ENCODE results near the gene TMEM19.

TMEM19 gene

DNA sequence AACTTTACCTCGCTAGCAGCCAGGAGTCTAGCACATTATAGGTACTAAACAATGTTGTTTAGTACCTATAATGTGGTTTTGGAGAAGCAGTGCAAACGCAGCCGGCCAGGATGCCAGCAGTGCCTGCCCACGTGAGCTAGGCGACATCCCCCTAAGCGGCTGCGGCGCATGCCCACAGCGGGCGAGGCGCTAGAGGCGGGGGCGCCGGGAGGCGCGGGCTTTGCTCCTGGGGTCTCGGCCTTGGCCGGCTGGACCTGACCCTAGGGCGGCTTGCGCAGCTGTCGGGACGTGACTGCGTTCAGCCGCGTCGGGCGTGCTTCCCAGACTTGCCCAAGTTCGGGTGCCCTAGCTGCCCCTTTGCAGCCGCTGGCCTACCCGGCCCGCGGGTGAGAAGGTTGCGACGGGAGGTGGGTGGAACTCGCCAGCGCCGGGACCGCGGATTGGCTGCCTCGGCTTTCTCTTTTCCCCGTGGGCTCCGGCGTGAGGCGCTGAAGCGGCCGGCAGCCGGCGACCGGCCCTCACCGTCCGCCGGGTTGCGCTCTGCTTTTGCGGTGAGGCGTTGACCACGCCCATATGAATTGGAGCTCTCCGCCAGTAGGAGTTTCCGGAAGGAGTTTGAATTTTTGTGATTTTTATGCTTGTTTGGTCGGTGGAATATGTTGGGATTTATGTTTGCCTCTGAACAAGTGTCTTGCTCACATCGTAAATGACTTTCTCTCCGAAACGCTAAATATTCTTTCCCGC is at the start of gene TMEM19:
Gene TMEM19, plus strand, starts transcription at position 169 of the 744 bp plus-strand sequence. CDS start 599 bp downstream, outside the sequence.
- Mint-ChIP-seq H3K27ac (peak within 1 kb of the TSS; percentile 92), H3K36me3 (ENCODE audit: low read depth) (peaks cover 16% of the 10 kb centered on the region), H3K27me3 (no peaks in the 10 kb centered on the region), H3K4me1 (ENCODE audit: low read depth) (peaks cover 15% of the 10 kb centered on the region), H3K4me3 (peak within 1 kb of the TSS; percentile 81), H3K9me3 (no peaks in the 10 kb centered on the region)
- intact Hi-C loops (cut with micrococcal nuclease), result loop anchor here (1.0 to 5.0 kb wide), 3 partner anchors 23 to 69 kb away; partner anchors contain the start of genes RAB21 and ZFC3H1

DNA sequence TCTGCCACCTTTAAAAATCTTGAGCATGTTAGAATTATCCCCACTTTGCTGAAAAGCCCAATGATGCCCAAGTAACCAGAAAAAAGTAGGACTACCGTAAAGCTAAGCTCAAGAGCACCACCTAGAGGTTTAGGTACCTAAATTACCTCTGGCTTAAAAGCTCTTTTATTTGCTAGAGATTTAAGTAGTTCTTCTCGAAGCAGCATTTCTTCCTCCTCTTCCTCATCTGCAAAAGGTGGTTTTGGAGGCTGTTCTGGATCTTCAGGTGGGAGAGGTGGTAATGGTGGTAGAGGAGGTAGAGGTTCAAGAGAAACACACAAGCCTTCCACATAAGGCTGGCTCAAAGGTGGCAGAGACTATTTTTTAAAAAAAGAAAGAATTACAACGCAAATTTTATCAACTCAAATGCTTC is 49.2 kb upstream of the TMEM19 start:
- Mint-ChIP-seq H3K4me1 (ENCODE audit: low read depth) (peaks cover 11% of the 10 kb centered on the region), H3K9me3 (no peaks in the 10 kb centered on the region), H3K27ac (no peak overlapping the region), H3K36me3 (ENCODE audit: low read depth) (peaks cover 96% of the 10 kb centered on the region), H3K4me3 (no peak overlapping the region), H3K27me3 (no peaks in the 10 kb centered on the region)
- intact Hi-C loops (cut with micrococcal nuclease), result loop anchor here (5.0 kb wide), 1 partner anchor 219 kb away; no protein-coding TSS in a partner anchor

DNA sequence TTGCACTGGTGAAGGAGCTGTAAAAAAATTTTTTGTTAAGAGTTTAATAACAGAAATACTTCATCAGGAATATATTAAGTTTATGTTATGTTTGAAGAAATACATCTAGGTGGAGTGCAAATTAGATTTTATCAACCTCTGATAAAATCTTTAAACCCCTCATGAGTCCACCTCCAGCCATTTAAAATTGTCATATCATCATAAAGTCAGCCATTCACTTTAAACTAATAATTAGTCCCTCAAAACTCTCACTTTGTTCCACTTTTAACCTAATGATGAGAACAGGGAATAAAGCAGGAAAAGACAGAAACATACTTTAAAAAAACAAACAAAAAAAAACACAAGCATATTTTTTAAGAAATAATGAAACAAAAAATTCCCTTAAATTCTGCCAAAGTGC is 47.4 kb upstream of the TMEM19 start:
- H3K36me3 Mint-ChIP-seq (ENCODE audit: low read depth), result peaks cover 96% of the 10 kb centered on the region

GRCh38 chr12:71639341-71639760 is 46.5 kb upstream of the TMEM19 start:
- H3K9me3 Mint-ChIP-seq, result no peaks in the 10 kb centered on the region
- intact Hi-C loops (cut with micrococcal nuclease), result loop anchor here (5.0 kb wide), 1 partner anchor 222 kb away; no protein-coding TSS in a partner anchor

More for the DNA sequence above, 47.4 kb upstream of the TMEM19 start:
- Mint-ChIP-seq H3K27ac (no peak overlapping the region), H3K27me3 (no peaks in the 10 kb centered on the region), H3K9me3 (no peaks in the 10 kb centered on the region), H3K4me3 (no peak overlapping the region), H3K4me1 (ENCODE audit: low read depth) (peaks cover 11% of the 10 kb centered on the region)
- intact Hi-C loops (cut with micrococcal nuclease), result loop anchor here (5.0 kb wide), 1 partner anchor 221 kb away; no protein-coding TSS in a partner anchor

GRCh38 chr12:71640316-71640715 is 45.6 kb upstream of the TMEM19 start:
- H3K9me3 Mint-ChIP-seq, result no peaks in the 10 kb centered on the region
- no peak overlapping the region for H3K4me3 Mint-ChIP-seq
- H3K27ac Mint-ChIP-seq, result no peak overlapping the region
- no peaks in the 10 kb centered on the region for H3K27me3 Mint-ChIP-seq
- H3K36me3 Mint-ChIP-seq (ENCODE audit: low read depth), result peaks cover 96% of the 10 kb centered on the region
- H3K4me1 Mint-ChIP-seq (ENCODE audit: low read depth), result peaks cover 15% of the 10 kb centered on the region
- intact Hi-C loops (cut with micrococcal nuclease), result no loop called here

More at GRCh38 chr12:71639341-71639760, 46.5 kb upstream of the TMEM19 start:
- Mint-ChIP-seq H3K36me3 (ENCODE audit: low read depth) (peaks cover 96% of the 10 kb centered on the region), H3K27me3 (no peaks in the 10 kb centered on the region), H3K27ac (no peak overlapping the region), H3K4me1 (ENCODE audit: low read depth) (peaks cover 11% of the 10 kb centered on the region), H3K4me3 (no peak overlapping the region)

- no peak overlapping the region for H3K4me3 Mint-ChIP-seq
- intact Hi-C loops (cut with micrococcal nuclease), result no loop called here
- H3K4me1 Mint-ChIP-seq (ENCODE audit: low read depth), result peaks cover 20% of the 10 kb centered on the region
- peaks cover 91% of the 10 kb centered on the region for H3K36me3 Mint-ChIP-seq (ENCODE audit: low read depth)
- H3K9me3 Mint-ChIP-seq, result no peaks in the 10 kb centered on the region
- no peak overlapping the region for H3K27ac Mint-ChIP-seq
- no peaks in the 10 kb centered on the region for H3K27me3 Mint-ChIP-seq
Observed at GRCh38 chr12:71641390-71641789, 44.5 kb upstream of the TMEM19 start.

- H3K4me3 Mint-ChIP-seq, result no peak overlapping the region
- H3K9me3 Mint-ChIP-seq, result no peaks in the 10 kb centered on the region
- peaks cover 92% of the 10 kb centered on the region for H3K36me3 Mint-ChIP-seq (ENCODE audit: low read depth)
- H3K27me3 Mint-ChIP-seq, result no peaks in the 10 kb centered on the region
- H3K27ac Mint-ChIP-seq, result no peak overlapping the region
- H3K4me1 Mint-ChIP-seq (ENCODE audit: low read depth), result peaks cover 15% of the 10 kb centered on the region
- intact Hi-C loops (cut with micrococcal nuclease), result no loop called here
Observed at GRCh38 chr12:71642264-71642663, 43.6 kb upstream of the TMEM19 start.

DNA sequence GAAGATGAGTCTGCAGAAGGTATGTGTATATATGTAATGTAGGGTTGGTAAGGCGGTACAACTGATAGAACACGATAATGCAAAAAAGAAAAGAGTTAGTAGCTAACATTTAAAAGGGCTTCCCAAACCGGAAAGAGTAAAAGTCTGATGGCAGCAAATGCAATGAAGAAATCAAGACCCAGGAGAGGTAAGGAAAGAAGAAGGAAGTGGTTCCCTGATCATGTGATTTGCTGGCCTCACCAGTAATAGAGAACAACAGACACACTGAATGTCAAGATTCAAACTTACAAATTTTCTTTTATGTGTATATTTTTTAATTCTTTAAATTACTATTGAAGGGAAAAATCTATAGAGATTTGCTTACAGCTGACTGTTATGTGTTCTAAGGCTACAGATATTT is 40.6 kb upstream of the TMEM19 start:
- Mint-ChIP-seq H3K36me3 (ENCODE audit: low read depth) (peaks cover 65% of the 10 kb centered on the region), H3K4me3 (peak overlapping the region; percentile 39)

DNA sequence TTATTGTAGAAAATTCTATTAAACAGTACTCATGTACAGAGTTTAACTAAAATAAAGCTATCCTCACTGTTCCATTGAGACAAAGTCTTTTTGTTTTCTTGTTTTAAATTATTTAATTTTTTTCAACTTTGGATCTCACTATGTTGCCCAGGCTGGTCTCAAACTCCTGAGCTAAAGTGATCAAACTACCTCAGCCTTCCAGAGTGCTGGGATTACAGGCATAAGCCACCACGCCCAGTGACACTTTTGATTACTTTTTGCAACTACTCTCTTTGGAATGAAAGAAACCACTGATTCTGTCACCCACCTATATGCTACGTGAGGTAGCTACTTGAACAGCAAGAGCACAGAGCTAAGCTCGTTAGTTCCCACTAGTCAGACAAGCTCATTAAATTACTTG is 39.4 kb upstream of the TMEM19 start:
- Mint-ChIP-seq H3K4me1 (ENCODE audit: low read depth) (peaks cover 20% of the 10 kb centered on the region), H3K36me3 (ENCODE audit: low read depth) (peaks cover 55% of the 10 kb centered on the region), H3K27ac (no peak overlapping the region), H3K4me3 (no peak overlapping the region), H3K9me3 (no peaks in the 10 kb centered on the region), H3K27me3 (no peaks in the 10 kb centered on the region)
- intact Hi-C loops (cut with micrococcal nuclease), result no loop called here

More for the DNA sequence above, 40.6 kb upstream of the TMEM19 start:
- intact Hi-C loops (cut with micrococcal nuclease), result no loop called here
- Mint-ChIP-seq H3K27ac (peak overlapping the region; percentile 65), H3K4me1 (ENCODE audit: low read depth) (peaks cover 20% of the 10 kb centered on the region), H3K9me3 (no peaks in the 10 kb centered on the region), H3K27me3 (no peaks in the 10 kb centered on the region)

GRCh38 chr12:71648537-71648936 is 37.3 kb upstream of the TMEM19 start:
- H3K4me1 Mint-ChIP-seq (ENCODE audit: low read depth), result peaks cover 20% of the 10 kb centered on the region
- H3K36me3 Mint-ChIP-seq (ENCODE audit: low read depth), result peaks cover 35% of the 10 kb centered on the region
- H3K27me3 Mint-ChIP-seq, result no peaks in the 10 kb centered on the region
- no peak overlapping the region for H3K27ac Mint-ChIP-seq
- no peak overlapping the region for H3K4me3 Mint-ChIP-seq
- intact Hi-C loops (cut with micrococcal nuclease), result no loop called here
- H3K9me3 Mint-ChIP-seq, result no peaks in the 10 kb centered on the region

DNA sequence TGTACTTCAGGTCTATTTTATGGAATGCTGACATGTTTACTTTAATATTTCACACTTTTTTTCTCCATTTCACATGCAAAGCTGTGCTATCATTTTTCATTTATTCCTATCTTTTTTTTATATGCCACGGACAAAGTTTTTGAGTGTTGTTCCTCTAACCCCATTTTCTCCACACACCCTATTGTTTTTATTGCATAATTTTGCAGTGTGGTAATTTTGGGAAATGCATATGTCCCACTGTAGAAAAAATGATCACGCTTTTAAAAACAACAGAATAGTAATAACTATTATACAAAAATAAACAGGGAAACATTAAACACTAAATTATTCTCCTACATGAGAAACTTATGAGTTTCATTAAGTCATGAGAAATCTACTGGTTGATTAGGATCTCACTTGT is 36.5 kb upstream of the TMEM19 start:
- Mint-ChIP-seq H3K27ac (no peak overlapping the region), H3K4me3 (no peak overlapping the region)

DNA sequence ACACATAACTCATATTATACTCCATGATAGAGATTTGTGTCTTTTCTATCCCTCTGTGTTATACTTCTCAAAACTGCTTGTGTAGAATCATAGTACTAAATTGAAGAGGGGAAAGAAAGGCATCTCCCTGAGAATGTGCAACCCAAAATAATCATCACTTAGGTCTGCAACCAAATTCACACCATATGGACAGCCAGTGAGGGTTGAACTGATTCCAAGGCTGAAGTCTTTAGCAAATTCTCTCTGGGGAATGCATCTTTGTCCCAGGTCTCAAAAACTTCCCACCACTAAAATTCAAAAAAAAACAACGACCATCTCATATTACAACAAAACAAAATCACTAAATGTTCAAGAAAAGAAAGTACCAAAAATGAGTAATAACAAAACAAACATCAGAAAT is 33.2 kb upstream of the TMEM19 start:
- H3K36me3 Mint-ChIP-seq (ENCODE audit: low read depth), result peaks cover 11% of the 10 kb centered on the region
- no peaks in the 10 kb centered on the region for H3K27me3 Mint-ChIP-seq
- H3K27ac Mint-ChIP-seq, result no peak overlapping the region
- H3K4me1 Mint-ChIP-seq (ENCODE audit: low read depth), result peaks cover 32% of the 10 kb centered on the region
- H3K9me3 Mint-ChIP-seq, result no peaks in the 10 kb centered on the region
- intact Hi-C loops (cut with micrococcal nuclease), result loop anchor here (5.0 kb wide), 2 partner anchors 35 to 40 kb away; partner anchors contain the start of gene TMEM19
- no peak overlapping the region for H3K4me3 Mint-ChIP-seq

More for the DNA sequence above, 36.5 kb upstream of the TMEM19 start:
- Mint-ChIP-seq H3K9me3 (no peaks in the 10 kb centered on the region), H3K36me3 (ENCODE audit: low read depth) (peaks cover 26% of the 10 kb centered on the region), H3K27me3 (no peaks in the 10 kb centered on the region), H3K4me1 (ENCODE audit: low read depth) (peaks cover 25% of the 10 kb centered on the region)
- intact Hi-C loops (cut with micrococcal nuclease), result no loop called here

DNA sequence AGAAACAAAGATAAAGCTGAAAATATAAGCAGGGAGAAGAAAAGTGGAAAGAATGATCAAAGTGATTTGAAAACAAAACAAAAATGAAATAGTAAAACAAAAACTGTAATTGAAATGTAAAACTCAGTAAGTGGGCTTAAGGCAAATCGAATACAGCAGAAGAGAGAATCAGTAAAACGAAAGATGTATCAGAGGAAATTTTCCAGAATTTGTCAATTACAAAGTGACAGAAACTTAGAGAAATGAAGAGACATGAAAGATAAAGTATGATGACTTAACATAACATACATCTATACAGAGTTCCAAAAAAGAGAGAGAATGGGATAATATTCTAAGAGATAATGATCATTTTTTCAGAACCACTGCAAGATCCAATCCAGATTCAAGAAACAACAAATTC is 32.7 kb upstream of the TMEM19 start:
- no peak overlapping the region for H3K4me3 Mint-ChIP-seq
- H3K4me1 Mint-ChIP-seq (ENCODE audit: low read depth), result peaks cover 32% of the 10 kb centered on the region
- H3K9me3 Mint-ChIP-seq, result no peaks in the 10 kb centered on the region
- intact Hi-C loops (cut with micrococcal nuclease), result loop anchor here (5.0 kb wide), 2 partner anchors 34 to 41 kb away; partner anchors contain the start of gene TMEM19
- no peaks in the 10 kb centered on the region for H3K27me3 Mint-ChIP-seq
- H3K27ac Mint-ChIP-seq, result no peak overlapping the region
- H3K36me3 Mint-ChIP-seq (ENCODE audit: low read depth), result peaks cover 16% of the 10 kb centered on the region

- no peaks in the 10 kb centered on the region for H3K27me3 Mint-ChIP-seq
- H3K9me3 Mint-ChIP-seq, result no peaks in the 10 kb centered on the region
- intact Hi-C loops (cut with micrococcal nuclease), result loop anchor here (5.0 kb wide), 2 partner anchors 33 to 42 kb away; partner anchors contain the start of gene TMEM19
- H3K4me3 Mint-ChIP-seq, result no peak overlapping the region
- H3K36me3 Mint-ChIP-seq (ENCODE audit: low read depth), result peaks cover 26% of the 10 kb centered on the region
- H3K4me1 Mint-ChIP-seq (ENCODE audit: low read depth), result peaks cover 38% of the 10 kb centered on the region
- no peak overlapping the region for H3K27ac Mint-ChIP-seq
Observed at GRCh38 chr12:71654200-71654599, 31.7 kb upstream of the TMEM19 start.

All from dendritic cell treated with granulocyte-macrophage colony-stimulating factor and Interleukin-4, amounts not matched to agents 40 ng/mL and 50 ng/mL, for 4 days (primary cell).